ENCODE measurements around the gene CRY2. TPM values are rescaled to one million over a fixed set of nuclear protein-coding genes. Genes with fewer than 3 reads are reported as not detected.

Gene CRY2
- total RNA-seq, 1 donor from 2014 or later: 54.2 TPM

- no peak for TF ChIP-seq CTCF (IDR thresholded peaks at IDR 0.05)
- no peaks in the 10 kb centered on the region for H3K9me3 ChIP-seq
- H3K4me3 ChIP-seq: no peak overlapping the region
- H3K36me3 ChIP-seq: peaks cover 61% of the 10 kb centered on the region
- no peak overlapping the region for H3K27ac ChIP-seq
- no peak for DNase-seq
- no peaks in the 10 kb centered on the region for H3K27me3 ChIP-seq
- no peaks in the 10 kb centered on the region for H3K4me1 ChIP-seq
- ATAC-seq: no peak
- intact Hi-C loops (cut with DNase I): no loop called here
Measured at GRCh38 chr11:45879803-45880686, 32.8 kb downstream of the CRY2 start.

DNA sequence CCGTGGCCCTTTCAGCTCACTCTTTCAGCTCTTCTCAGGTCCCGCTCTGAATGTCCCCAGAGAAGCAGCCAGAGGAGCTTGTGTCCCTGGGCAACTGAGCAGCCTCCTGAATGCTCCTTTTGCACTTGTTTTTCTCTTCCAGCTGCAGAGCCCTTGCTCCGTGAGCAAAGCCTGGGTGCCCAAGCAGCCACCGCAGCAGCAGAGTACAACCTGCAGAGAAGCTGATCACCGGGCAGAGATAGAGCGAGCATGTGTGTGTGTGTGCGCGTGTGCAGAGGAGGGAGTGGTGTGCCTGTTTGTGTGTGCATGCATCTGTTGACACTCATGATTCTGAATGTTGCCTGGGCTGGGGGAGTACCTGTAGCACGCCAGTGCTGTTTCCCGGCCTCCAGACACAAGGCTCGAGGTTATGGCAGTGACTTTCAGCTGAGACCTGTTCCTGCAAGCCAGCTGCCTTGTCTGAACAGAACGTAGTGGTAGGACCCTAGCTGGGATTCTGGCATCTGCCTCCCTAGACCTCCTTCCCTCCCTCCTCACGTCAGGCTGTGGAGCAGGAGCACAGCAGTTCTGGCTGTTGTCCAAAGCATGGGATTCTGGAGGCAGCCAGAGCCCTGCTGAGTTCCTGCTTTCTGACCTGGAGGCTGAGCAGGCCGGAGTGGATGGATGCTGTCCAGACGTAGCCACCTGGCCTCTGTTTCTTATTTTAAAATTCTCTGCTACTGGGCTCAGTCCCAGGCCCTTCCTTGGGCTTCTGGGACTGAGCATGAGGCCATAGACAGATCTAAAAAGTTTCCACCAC, 33.7 kb downstream of the CRY2 start:
- H3K27me3 ChIP-seq: no peaks in the 10 kb centered on the region
- H3K27ac ChIP-seq: no peak overlapping the region
- H3K36me3 ChIP-seq: peaks cover 51% of the 10 kb centered on the region
- H3K4me3 ChIP-seq: no peak overlapping the region
- intact Hi-C loops (cut with DNase I): no loop called here
- no peak for DNase-seq
- no peak for ATAC-seq
- TF ChIP-seq CTCF (IDR thresholded peaks at IDR 0.05): no peak
- H3K4me1 ChIP-seq: peaks cover 3% of the 10 kb centered on the region
- H3K9me3 ChIP-seq: no peaks in the 10 kb centered on the region

- no peak for ATAC-seq
- peaks cover 43% of the 10 kb centered on the region for H3K36me3 ChIP-seq
Measured at GRCh38 chr11:45881708-45882368, 34.6 kb downstream of the CRY2 start.

DNA sequence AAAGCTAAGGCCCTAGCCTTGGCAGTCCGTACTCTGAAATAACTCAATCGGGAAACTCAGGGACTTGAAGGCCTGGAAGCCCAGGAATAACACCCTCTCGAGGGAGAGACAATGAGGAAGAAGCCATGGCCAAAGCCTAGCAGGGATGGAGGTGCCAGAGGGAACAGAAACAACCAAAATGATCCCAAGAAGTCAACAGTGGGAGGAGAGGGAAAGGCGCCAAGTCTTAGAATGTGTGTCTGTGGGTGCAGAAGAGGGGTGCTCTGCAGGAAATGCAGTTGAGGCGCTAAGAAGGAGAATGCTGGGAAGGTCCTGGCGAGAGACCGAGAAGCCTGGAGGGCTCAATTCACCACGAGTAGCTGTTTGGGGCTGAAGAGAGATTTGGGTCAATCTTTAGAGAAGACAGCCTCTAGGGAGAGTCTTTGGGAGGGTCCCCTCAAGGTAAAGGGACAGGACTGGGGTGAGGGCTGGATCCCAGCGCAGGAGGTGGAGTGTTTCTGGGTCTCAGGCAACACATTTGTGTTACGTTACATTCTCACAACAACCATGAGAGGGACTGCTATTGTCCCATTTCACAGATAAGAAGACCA, 37.4 kb downstream of the CRY2 start:
- H3K9me3 ChIP-seq: no peaks in the 10 kb centered on the region
- intact Hi-C loops (cut with DNase I): no loop called here
- H3K36me3 ChIP-seq: peaks cover 16% of the 10 kb centered on the region
- peak overlapping the region; percentile 30 for H3K4me3 ChIP-seq
- H3K27ac ChIP-seq: no peak overlapping the region
- no peak for ATAC-seq
- no peak for DNase-seq
- TF ChIP-seq CTCF (IDR thresholded peaks at IDR 0.05): no peak
- no peaks in the 10 kb centered on the region for H3K27me3 ChIP-seq
- H3K4me1 ChIP-seq: peaks cover 4% of the 10 kb centered on the region

More at GRCh38 chr11:45881708-45882368, 34.6 kb downstream of the CRY2 start:
- Histone ChIP-seq H3K27me3 (no peaks in the 10 kb centered on the region), H3K4me1 (peaks cover 4% of the 10 kb centered on the region), H3K4me3 (no peak overlapping the region), H3K27ac (no peak overlapping the region), H3K9me3 (no peaks in the 10 kb centered on the region)
- intact Hi-C loops (cut with DNase I): no loop called here
- DNase-seq: no peak
- TF ChIP-seq CTCF (IDR thresholded peaks at IDR 0.05): no peak

DNA sequence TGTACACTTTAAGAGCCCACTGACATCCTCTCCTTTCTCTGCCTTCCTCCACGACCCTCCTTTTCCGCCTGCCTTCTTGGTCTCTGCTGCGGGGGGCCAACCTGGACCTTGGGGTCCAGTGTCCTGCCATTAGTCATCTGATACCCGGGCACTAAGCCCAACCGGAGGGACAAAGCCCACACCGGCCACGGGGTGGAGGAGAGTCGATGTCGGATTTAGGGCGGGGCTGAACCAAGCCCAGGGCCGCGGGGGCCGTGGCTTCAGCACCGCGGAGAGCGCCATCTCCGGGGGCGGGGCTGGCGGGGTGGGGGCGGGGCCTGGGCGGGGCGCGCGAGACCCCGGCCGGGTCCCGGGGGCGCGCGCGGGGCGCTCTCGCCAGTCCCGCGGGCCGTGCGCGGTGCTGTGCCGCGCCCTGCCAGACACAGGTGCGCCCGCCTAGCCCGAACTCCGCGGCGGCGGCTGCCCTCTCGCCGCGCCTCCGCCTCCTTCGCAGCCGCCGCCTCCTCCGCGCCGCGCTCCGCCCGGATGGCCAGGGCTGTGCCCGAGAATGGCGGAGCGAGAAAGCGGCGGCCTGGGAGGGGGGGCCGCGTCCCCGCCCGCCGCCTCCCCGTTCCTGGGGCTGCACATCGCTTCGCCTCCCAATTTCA, 38.1 kb downstream of the CRY2 start, which contains the start of gene MAPK8IP1:
MAPK8IP1 (plus strand) TSS at position 378 of the 647 bp plus-strand sequence; CDS start at position 548, 170 bp downstream.
- Histone ChIP-seq H3K27ac (no peak within 1 kb of the TSS), H3K4me1 (peaks cover 4% of the 10 kb centered on the region), H3K27me3 (no peaks in the 10 kb centered on the region), H3K4me3 (peak within 1 kb of the TSS; percentile 45), H3K9me3 (no peaks in the 10 kb centered on the region), H3K36me3 (peaks cover 10% of the 10 kb centered on the region)
- DNase-seq (no peak), ATAC-seq (peak; percentile 83)
- no peak for TF ChIP-seq CTCF (IDR thresholded peaks at IDR 0.05)
- intact Hi-C loops (cut with DNase I): no loop called here

Data from upper lobe of right lung (tissue), 1 donor.